Stimulated activated naive CD4-positive, alpha-beta T cell treated with Interleukin-2 at 50 U/mL for 16 hours (primary cell): Measurements from ENCODE around the gene L3HYPDH.
A peak's percentile ranks its signal among the peaks of the same experiment; 100 is the strongest.
"Not testable (repeated sequence)": the region's sequence is repeated elsewhere in the genome, so short reads cannot be mapped to it uniquely, and the experiment has no call there.

Experiments used
- DNase-seq: peaks from one replicate; lab custom pipeline; 2025; lab: John Stamatoyannopoulos, UW

Gene L3HYPDH

DNA sequence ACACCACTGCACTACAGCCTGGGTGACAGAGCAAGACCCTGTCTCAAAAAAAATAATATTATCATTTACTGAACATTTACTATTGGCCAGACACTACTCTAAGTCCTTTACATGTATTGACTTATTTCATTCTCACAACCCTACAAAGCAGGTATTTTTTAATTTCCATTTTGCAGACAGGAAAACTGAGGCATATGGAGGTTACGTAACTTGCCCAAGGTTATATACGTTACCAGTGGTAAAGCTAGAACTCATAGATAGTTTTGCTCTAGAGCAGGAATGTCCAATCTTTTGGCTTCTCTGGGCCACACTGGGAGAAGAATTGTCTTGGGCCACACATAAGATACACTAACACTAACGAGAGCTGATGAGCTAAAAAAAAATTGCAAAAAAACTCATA is 5.7 kb downstream of the L3HYPDH start:
- no peak for DNase-seq

DNA sequence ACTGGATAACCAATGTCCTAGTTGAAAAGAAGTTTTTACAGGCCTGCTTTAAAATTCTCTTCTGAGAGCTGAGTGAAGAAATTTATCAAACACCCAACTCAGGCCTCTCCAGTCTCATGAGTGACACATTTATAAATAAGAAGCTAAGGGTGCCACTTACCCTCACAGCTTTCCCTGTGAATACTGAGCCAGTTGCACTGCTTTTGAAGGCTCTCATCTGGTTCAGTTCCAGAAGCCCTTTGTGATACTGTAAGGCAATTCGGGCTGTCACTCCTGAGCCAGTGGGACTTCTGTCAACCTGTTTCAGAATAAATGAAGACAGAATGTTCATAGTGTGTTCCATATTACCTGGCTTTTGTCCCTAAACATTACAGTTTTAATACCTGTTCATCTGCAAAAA is 8.5 kb downstream of the L3HYPDH start:
- no peak for DNase-seq

DNA sequence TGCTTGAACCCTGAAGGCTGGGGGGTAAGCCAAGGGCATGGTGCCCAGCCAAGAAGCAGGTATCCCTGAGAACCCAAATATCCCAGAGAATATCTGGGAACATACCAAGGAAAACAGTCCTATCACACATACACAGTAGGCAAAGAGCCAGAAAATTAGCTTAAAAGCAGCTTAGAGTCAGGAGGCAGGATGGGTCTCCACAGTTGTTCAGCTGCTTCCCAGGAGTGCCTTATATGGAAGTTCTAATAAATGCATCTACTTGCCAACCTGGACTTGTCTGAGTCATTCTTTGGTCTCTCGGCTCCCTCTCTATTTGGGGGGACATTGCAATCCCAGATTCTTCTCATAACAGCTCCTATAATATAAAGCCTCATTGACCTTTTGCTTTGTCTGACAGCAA is 10.0 kb downstream of the L3HYPDH start:
- DNase-seq, result no peak

DNA sequence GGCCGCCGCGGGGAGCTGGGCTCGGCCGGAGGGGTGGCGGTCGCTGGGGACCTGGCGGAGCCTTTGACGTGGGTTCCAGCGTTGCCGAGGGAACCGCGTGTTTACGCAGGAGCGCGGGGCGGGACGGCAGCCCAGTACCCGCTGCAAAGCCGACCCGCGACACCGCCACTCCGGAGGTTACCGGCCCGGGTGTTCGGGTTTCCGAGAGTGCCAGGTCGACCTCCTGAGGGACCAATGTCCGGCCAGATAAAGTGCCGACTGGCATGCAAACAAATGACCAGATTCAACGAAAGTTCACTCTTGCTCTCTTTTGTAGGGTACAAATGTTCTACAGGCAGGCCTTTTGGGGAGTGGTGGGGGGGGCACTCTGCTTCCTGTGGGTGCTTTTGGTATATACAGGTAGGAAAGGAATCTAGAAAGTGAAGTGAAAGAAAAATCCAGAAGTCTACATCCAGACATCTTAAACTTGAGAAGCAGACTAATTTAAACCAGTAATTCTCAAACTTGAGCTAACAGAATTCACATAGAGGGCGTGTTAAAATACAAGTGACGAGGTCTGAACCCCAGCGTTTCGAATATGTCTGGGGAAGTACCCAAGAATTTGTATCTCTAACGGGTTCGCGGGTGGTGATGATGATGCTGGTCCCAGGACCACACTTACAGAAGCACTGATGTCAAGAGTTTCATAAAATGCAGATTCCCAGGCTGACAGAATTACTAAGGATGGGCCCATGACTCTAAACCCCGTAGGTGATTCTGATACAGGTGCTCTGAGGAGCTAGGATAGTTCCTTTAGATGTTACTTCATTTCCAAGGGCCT is 18.7 kb downstream of the L3HYPDH start, which contains the start of gene GPR135:
Gene GPR135 (minus strand): TSS at position 65 of the 820 bp plus-strand sequence. CDS start 154 bp downstream, outside the sequence.
- peak; percentile 44 for DNase-seq

DNA sequence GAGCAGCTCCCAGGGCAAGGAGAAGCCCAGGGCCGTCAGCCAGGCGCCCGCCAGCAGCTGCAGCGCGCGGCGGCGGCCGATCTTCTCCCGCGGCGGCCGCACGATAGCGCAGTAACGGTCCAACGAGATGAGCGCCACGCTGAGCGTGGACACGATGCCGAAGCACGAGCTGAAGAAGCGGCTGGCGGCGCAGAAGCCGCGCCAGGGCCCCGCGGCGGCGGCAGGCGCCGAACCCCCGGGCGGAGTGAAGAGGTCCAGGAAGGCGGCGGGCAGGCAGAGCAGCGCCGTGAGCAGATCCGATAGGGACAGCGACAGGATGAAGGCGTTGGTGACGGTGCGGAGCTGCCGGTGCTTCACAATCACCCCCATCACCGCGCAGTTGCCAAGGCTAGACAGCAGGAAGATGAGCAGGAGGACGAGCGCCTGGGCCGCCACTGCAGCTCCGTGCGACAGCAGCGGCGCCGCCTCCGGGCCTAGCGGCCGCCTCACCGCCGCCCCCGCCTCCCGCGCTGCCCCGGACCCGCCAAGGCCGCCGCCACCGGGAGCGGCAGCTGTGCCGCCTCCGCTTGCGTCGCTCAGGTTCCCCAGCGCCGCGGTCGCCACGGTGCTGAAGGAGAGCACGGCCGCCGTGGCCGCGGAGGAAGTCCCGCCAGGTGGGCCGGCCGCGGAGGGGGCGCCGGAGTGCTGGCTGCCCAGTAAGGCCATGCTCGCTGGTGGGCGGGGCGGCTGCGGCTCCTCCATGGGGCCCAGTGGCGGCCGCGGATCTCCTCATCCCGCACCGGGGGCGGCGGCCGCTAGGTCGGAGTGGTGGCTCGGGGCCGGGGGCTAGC is 19.5 kb downstream of the L3HYPDH start:
- peak; percentile 44 for DNase-seq

DNA sequence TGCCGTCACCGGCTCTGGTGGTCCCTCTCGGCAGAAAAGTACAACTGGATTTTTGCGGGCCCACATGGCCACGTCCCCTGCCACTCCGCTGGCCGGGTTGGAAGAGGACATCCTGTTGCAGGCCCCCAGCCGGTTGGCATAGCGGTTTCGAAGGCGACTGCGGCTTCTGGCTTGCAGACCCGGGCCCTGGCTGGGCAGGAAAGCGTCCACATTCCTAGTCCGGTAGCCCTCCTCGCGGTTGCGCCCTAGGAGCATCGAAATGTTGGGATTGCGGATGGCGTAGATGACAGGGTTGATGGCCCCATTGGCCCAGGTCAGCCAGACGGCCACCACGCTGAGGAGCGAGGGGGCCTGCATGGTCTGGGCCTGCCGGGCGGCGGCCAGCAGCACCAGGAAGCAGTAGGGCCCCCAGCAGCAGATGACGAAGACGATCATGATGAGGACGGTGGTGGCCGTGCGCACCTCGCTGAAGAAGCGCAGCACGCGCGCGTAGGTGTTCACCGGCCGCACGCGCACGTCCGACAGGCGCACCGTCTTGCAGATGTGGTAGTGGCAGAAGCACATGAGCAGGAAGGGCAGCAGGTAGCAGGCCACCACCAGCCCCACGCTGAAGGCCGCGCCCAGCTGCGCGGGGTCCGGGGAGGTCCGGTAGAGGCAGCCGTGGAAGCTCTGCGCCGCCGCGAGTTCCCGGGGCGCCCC is 20.3 kb downstream of the L3HYPDH start:
- peak; percentile 32 for DNase-seq

DNA sequence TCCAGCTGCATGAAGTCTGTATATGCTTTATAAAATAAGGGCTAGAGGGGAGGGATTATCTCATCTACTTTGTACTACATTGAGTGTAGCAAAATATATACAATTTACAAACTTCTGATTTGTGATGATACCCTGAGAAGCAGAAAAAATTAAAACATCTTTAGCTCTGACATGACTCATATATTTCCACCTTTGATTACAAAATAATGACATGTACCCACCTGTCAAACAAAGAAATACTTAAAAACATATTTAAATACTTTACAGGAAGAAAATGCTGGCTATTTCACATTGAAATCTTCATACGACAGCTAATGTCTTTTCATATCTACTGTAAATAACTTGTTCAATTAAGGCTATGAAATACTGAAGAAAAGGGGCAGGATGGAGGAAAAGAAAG is 22.3 kb downstream of the L3HYPDH start:
- DNase-seq, result no peak

DNA sequence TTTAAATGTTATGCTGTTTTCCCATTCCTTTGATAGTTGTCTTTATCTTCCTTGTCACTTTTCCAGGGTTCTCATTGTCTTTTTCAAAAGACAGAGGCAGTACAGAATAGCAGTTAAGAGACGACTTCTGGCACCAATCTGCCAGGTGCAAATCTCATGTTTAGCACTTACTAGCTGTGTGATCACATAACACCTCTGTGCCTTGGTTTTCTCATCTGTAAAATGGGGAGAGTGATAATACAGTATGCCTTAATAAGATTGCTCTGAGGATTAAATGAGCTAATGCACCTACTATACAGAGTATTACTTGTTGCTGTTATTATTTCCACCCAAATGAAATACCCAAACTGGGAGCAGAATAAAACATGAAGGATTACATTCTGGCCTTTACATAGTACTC is 23.8 kb downstream of the L3HYPDH start:
- no peak for DNase-seq

DNA sequence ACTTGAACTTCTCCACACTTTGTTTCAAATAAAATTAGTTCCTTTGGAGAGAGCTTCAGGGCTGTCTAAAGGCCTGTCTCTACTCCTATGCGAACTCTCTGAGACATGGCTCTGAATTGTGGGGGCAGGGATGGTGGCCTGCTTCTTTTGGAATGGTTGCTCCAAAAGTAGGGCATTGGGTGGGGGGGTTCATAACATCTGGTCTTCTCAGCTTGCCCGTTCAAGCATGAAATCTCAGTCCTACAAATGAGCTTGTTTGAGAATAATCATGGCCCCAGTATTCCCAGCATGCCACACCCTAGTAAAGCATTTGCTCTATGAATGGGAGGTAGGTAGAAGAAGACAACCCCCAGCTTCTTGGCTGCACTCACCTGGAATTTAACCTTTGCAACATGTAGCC is 25.7 kb downstream of the L3HYPDH start:
- DNase-seq, result no peak

DNA sequence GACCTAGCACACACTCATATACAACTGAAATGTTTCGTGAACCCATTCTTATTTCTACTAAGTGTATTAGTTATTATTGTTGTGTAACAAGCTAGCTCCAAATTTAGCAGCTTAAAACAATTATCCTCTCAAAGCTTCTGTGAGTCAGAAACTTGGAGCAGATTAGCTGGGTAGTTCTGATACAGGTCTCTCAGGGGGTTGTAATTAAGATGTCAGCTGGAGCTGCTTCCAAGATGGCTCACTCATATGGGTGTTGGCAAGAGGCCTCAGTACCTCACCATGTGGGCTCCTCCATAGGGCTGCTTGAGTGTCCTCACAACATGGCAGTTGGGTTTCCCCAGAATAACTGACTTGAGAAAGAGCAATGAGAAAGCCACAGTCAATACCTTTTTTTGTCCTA is 28.8 kb downstream of the L3HYPDH start:
- DNase-seq, result no peak

DNA sequence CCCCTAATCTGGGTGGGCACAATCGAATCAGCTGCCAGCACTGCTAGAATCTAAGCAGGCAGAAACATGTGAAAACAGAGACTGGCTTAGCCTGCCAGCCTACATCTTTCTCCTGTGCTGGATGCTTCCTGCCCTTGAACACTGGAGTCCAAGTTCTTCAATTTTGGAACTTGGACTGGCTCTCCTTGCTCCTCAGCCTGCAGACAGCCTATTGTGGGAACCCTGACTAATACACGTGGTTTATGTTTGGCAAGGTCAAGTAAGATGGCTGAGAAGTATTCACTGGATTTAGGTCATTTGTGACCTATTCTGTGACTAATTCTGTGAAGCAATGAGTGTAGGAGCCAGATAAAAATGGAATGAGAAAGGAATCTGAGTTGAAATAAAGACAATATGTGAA is 30.1 kb downstream of the L3HYPDH start:
- no peak for DNase-seq

DNA sequence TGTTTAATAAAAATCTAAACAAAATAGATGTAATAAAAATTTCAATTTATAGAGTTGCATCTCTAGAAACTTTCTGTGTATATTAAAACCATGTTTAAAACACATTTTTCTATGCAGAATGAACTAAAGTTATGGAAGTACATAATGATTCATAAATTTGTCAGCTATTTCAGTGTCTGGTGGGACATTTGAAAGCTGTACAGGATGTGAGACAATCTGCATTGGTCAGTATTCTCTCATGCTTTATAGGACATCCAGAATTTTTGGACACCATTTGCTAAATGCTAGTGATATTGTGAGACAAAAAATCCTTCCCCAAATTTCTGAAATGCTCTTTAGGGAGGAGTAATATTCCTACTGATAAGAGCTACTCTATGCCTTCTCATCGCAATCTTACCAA is 32.4 kb downstream of the L3HYPDH start:
- no peak for DNase-seq

DNA sequence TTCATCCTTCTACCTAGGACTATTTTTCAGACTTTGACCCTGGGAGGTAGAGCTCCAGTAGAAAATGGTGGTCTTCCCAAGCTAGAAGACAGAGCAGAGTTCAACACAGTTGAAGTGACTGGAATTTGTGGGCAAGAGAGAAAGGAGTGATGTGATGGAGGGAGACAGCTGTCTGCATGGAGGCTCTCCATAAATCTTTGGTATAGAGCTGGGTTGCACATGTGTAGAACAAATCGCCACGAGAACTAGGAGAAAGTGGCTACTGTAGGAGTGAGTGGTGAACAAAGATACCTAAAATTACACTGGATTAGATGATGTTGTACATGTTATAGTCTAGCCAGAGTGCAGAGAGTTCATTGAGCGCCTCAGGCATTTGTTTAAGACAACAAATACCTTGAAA is 33.5 kb downstream of the L3HYPDH start:
- no peak for DNase-seq

DNA sequence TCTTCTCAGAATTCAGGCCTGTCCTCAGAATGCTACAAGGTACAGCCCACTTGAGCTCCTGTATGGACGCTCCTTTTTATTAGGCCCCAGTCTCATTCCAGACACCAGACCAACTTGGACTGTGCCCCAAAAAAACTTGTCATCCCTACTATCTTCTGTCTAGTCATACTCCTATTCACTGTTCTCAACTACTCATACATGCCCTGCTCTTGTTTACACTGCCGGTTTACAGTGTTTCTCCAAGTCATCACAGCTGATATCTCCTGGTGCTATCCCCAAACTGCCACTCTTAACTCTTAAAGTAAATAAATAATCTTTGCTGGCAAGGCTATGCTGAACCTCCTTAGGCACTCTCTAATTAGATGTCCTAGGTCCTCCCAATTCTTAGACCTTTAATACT is 35.5 kb downstream of the L3HYPDH start:
- not testable (repeated sequence) for DNase-seq

DNA sequence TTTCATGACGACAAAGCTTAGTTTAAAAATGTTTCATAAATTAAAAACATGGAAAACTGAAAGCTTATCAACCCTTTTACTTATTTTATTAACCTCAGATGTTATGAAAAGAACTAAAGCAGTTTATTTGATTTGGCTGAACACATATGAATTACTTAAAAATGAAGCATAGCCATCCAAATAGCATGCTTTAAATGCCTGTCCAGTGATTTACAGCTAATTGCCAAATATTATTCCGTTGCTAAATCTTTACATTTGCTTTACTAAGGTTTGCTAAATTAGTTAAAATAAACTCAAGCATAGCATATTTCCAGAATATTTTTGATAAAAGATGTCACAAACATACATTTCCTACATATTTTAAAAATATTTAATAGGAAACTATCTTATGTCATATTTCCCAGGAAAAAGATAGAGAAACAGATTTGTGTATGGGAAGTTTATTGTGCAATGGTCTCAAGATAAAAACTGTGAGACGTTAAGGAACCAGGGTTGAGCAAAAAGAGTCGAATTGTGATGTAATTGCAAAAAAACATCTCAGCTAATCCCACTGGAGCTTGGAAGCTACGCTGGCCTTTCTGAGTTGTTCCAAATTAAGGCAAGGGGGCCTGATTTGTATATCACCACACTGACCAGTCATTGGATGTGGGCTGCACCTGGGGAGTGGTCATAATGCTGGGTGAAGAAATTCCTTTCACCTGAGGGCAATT is 44.8 kb downstream of the L3HYPDH start:
- no peak for DNase-seq

DNA sequence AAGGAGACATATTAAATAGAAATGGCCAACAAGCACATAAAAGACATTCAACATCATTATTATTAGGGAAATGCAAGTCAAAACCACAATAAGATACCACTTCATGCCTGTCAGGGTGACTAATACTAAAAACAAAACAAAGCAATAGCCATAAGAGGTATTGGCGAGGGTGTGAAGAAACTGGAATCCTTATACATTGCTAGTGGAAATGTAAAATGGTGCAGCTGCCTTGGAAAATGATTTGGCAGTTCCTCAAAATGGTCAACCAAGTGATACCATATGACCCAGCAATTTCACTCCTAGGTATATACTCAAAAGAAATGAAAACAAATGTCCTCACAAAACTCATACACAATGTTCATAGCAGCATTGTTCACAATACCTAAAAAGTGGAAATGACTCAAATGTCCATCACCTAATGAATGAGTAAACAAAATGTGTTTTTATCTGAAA is 46.0 kb downstream of the L3HYPDH start:
- no peak for DNase-seq

DNA sequence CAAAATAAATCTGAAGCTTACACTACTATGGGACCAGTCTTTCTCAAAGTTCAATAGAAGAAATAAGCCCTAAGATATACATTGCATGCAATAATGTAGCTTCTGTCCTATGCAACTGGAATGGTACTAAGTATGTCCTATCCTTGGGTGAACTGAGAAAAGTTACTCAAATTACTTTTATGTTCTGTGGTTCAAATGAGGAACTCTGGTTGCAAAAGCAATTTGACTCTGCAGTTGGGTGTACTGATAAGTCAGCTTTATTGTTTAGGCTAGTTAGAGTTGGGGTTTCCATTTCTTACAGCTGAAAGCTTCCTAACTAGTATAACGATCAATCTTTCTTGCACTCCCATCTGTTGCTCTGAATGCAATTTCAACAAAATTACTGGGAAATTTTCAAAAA is 48.2 kb downstream of the L3HYPDH start:
- DNase-seq, result no peak

DNA sequence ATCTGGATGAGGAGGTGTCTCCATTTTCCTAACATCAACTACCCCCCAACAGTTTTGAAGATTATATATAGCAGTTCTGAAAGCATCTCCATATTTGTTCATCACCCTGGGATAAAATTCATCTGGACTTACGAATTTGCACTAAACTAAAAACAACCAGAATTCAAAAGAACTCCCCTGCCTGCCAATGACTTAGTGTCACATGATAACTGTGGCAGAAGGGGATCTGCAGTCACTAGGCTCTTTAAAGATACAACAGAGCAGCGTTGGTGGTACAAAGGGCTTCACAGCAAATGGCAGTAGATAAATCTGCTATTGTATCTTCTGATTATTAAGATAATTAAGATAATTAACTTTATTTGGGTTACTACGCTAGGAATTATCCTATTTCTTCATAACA is 49.1 kb downstream of the L3HYPDH start:
- DNase-seq, result no peak

DNA sequence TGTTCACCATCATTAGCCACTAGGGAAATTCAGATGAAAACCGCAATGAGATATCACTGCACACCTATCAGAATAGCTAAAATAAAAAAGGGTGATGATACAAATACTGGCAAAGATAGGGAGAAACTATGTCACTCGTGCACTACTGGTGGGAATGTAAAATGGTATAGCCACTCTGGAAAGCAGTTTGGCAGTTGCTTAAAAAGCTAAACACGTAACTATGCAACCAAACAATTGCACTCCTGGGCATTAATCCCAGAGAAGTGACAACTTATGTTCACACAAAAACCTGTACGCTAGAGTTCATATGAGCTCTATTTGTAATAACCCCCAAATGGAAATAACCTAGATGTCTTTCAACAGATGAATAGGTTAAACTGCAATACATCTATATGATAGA is 54.4 kb downstream of the L3HYPDH start:
- DNase-seq, result no peak

DNA sequence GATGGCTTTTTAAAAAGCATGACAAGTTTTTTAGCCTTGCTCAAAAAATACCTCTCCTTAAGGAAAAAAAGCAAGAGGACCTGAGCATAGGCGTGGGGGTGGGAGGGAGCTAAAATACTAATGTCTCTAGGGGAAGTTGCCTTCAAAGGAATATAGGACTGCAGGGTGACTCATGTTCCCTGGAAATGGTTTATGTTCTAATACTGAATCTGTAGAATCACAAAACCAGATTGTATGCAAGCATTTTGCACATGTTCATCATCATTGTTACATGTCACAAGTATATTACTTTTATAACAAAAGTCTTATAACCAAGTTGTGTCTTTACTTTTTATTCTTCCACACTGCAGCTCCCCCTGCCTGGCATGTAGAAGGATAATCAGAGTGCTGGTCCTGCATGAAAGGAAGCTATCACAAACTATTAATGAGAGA is 55.6 kb downstream of the L3HYPDH start:
- DNase-seq, result no peak

DNA sequence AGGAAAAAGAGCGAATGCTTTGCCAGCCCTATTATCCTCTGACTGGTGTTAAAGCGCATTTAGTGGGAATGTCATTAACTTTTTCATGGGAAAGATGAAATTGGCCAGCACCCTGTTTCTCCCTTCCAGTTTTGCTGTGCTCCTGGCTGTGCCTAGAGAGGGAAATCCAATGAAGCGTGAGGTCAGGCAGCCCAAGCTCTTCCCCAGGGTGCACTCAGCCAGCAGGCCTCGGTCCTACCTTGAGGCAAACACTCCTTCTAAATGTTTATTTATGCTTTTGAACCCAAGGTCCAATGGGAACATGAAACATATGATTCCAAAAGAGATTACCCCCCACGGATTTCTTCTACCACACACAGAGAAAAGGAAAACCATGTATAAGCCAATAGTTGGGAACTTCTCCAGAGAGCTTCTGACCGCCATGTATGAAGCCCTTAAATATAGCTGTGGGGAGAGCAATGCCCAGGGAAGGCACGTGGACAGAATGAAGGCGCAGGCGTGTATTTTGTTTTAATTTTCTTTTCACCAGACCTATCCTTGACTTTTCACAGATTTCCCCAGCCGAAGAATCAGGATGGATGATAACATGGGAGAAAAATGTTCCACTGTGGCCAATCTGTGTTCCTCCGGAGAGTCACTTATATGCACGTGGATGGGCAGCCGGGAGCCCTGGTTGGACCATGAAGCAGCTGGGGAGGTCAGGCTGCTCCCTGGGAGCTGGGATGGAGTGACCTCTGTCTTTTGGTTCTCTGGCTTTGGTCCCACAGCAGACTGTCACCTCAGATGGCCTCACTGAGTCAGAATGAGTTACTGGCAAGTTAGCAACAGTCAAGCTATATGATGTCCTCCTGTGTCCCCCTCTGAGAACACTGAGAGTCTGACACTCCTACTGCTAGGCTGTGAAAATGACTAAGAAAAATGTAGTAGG is 56.3 kb downstream of the L3HYPDH start:
- DNase-seq, result no peak
